ENCODE results near the gene ZNF280C.

- TF ChIP-seq CTCF (conservative IDR thresholded peaks at IDR 0.05; ENCODE audit: low read length): no peak
- TF ChIP-seq EZH2phosphoT487 (IDR thresholded peaks at IDR 0.05; ENCODE audit: borderline replicate concordance, low read depth, low read length): no peak
Measured at GRCh38 chrX:130171446-130172126, 97.1 kb downstream of the ZNF280C start, which contains the start of gene RAB33A.

Data from OCI-LY7 (cell line).